ENCODE results near the gene DBNDD2. TPM values are rescaled to one million over a fixed set of nuclear protein-coding genes. Genes with fewer than 3 reads are reported as not detected.

The DBNDD2 gene
- total RNA-seq, 2 experiments from 2014 or later = 13.8 to 15.5 TPM

DNA sequence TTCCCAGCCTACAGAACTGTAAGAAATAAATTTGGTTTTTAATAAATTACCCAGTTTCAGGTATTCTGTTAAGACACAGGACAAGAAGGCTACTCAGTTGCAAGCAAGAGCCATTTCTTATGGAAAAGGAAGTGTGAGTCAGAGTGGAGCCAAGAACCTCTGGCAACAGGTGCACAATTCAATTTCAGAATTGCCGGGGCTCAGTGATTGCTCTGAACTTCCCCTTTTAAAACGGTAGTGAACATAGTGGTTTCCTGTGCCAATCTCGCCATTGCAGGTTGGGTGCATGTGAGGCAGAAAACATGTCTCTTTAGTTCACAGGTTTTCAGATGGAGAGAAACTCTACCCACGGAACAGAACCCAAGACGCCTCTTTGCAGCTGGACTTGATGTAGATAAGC is 24.2 kb downstream of the DBNDD2 start:
- CTCF ChIA-PET = interaction anchor here (1.0 to 14.4 kb wide), 4 partner anchors 17 to 121 kb away, joined by 3 to 549 read pairs (median 8); partner anchors contain the start of genes SYS1 and TP53TG5
- peak; percentile 43 for ATAC-seq
- Mint-ChIP-seq H3K9me3 (no peaks in the 10 kb centered on the region), H3K4me1 (ENCODE audit: low read depth) (peaks cover 15% of the 10 kb centered on the region), H3K36me3 (ENCODE audit: low read depth) (peaks cover 10% of the 10 kb centered on the region), H3K4me3 (no peak overlapping the region), H3K27ac (peak overlapping the region; percentile 59), H3K27me3 (no peaks in the 10 kb centered on the region)
- POLR2A ChIA-PET = interaction anchor here (1.0 to 1.2 kb wide), 2 partner anchors 25 to 70 kb away, joined by 3 to 4 read pairs; partner anchors contain the start of gene SYS1
- TF ChIP-seq, protein P1, sequence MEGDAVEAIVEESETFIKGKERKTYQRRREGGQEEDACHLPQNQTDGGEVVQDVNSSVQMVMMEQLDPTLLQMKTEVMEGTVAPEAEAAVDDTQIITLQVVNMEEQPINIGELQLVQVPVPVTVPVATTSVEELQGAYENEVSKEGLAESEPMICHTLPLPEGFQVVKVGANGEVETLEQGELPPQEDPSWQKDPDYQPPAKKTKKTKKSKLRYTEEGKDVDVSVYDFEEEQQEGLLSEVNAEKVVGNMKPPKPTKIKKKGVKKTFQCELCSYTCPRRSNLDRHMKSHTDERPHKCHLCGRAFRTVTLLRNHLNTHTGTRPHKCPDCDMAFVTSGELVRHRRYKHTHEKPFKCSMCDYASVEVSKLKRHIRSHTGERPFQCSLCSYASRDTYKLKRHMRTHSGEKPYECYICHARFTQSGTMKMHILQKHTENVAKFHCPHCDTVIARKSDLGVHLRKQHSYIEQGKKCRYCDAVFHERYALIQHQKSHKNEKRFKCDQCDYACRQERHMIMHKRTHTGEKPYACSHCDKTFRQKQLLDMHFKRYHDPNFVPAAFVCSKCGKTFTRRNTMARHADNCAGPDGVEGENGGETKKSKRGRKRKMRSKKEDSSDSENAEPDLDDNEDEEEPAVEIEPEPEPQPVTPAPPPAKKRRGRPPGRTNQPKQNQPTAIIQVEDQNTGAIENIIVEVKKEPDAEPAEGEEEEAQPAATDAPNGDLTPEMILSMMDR (IDR thresholded peaks at IDR 0.05) = no peak
- intact Hi-C loops (cut with micrococcal nuclease) = no loop called here
- DNase-seq = peak; percentile 34

GRCh38 chr20:45433316-45433715 is 25.2 kb downstream of the DBNDD2 start:
- CTCF ChIA-PET = interaction anchor here (3.3 to 14.4 kb wide), 2 partner anchors 16 to 64 kb away, joined by 13 to 549 read pairs; partner anchors contain the start of genes SYS1 and TP53TG5
- TF ChIP-seq, protein P1 (IDR thresholded peaks at IDR 0.05) = no peak
- Mint-ChIP-seq H3K36me3 (ENCODE audit: low read depth) (peaks cover 10% of the 10 kb centered on the region), H3K27me3 (no peaks in the 10 kb centered on the region), H3K27ac (no peak overlapping the region), H3K4me3 (no peak overlapping the region), H3K4me1 (ENCODE audit: low read depth) (peaks cover 15% of the 10 kb centered on the region), H3K9me3 (no peaks in the 10 kb centered on the region)
- intact Hi-C loops (cut with micrococcal nuclease) = no loop called here
- DNase-seq = no peak
- ATAC-seq = no peak
- POLR2A ChIA-PET = interaction anchor here (1.2 kb wide), 1 partner anchor 26 kb away, joined by 3 read pairs; no protein-coding TSS in a partner anchor

DNA sequence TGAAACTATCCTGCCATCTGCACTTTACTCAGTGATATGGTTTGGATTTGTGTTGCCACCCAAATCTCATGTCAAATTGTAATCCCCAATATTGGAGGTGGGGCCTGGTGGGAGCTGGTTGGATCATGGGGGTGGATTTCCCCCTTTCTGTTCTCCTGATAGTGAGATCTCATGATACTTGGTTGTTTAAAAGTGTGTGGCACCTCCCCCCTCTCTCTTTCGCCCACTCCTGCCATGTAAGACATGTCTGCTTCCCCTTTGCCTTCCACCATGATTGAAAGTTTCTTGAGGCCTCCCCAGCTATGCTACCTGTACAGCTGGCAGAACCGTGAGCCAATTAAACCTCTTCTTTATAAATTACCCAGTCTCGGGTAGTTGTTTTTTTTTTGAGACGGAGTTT is 25.9 kb downstream of the DBNDD2 start:
- no peaks in the 10 kb centered on the region for H3K27me3 Mint-ChIP-seq
- no peak overlapping the region for H3K27ac Mint-ChIP-seq
- POLR2A ChIA-PET = no interaction called here
- H3K9me3 Mint-ChIP-seq = no peaks in the 10 kb centered on the region
- DNase-seq (no peak), ATAC-seq (no peak)
- intact Hi-C loops (cut with micrococcal nuclease) = no loop called here
- peaks cover 15% of the 10 kb centered on the region for H3K4me1 Mint-ChIP-seq (ENCODE audit: low read depth)
- H3K4me3 Mint-ChIP-seq = no peak overlapping the region
- H3K36me3 Mint-ChIP-seq (ENCODE audit: low read depth) = peaks cover 10% of the 10 kb centered on the region
- TF ChIP-seq, protein P1 (IDR thresholded peaks at IDR 0.05) = no peak
- CTCF ChIA-PET = interaction anchor here (14.4 kb wide), 1 partner anchor 64 kb away, joined by 549 read pairs; the partner anchor contains the start of genes SYS1 and TP53TG5

DNA sequence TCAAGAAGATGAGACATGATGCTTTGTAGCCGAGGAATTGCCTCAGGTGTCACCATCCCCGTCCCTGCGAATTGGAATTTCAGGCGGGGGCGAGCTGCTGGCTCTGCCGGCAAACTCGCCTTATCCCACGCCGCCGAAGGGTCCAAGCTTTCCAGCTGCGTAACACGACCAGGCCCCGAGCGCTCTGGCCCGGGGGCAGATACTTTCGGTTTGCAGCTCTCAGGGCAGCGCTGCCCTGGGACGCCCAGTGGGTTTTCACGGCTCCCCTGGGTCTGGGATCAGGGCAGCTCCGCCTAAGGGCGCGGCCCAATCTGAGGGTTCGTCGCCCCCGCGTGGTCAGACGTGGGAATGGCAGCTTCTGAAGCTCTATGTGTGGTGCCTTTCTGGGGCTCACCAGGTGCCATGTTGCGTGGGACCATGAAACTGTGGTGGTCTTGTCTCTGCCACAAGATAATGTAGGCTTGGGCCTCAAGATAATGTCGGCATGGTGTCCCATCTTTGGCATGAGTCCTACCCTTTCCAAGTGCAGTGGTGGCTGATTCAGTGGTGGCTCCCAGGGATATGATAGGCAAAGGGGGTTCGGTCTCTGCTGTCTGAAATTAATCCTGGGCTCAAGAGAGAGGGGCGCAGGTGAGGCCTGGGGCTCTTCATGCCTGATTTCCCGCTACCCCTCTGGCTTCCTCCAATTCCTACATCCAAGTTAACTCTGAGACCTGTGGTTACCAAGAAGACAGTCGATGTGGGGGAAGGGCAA is 28.8 kb downstream of the DBNDD2 start:
- DNase-seq (peak; percentile 92), ATAC-seq (peak; percentile 99)
- Mint-ChIP-seq H3K27me3 (no peaks in the 10 kb centered on the region), H3K36me3 (ENCODE audit: low read depth) (peaks cover 9% of the 10 kb centered on the region), H3K4me1 (ENCODE audit: low read depth) (peaks cover 17% of the 10 kb centered on the region), H3K27ac (no peak overlapping the region), H3K9me3 (no peaks in the 10 kb centered on the region), H3K4me3 (peak overlapping the region; percentile 73)
- TF ChIP-seq, protein P1 (IDR thresholded peaks at IDR 0.05) = peak; percentile 97
- ChIA-PET POLR2A (interaction anchor here (0.5 to 2.3 kb wide), 9 partner anchors 11 to 135 kb away, joined by 3 to 12 read pairs (median 4); partner anchors contain the start of genes SDC4 and SYS1), CTCF (interaction anchor here (0.7 to 14.4 kb wide), 43 partner anchors 9 to 495 kb away, joined by 3 to 549 read pairs (median 8); partner anchors contain the start of genes DBNDD2, PIGT, SDC4 and SYS1)
- intact Hi-C loops (cut with micrococcal nuclease) = loop anchor here (1.0 to 2.0 kb wide), 3 partner anchors 63 to 118 kb away; partner anchors contain the start of gene SYS1

Measured in activated CD8-positive, alpha-beta T cell treated with anti-CD3 and anti-CD28 coated beads for 36 hours (primary cell).